Measurements from ENCODE around the gene ATG4D.

ATG4D gene

GRCh38 chr19:10552510-10553053, 8.9 kb downstream of the ATG4D start:
- TF ChIP-seq, protein P1, sequence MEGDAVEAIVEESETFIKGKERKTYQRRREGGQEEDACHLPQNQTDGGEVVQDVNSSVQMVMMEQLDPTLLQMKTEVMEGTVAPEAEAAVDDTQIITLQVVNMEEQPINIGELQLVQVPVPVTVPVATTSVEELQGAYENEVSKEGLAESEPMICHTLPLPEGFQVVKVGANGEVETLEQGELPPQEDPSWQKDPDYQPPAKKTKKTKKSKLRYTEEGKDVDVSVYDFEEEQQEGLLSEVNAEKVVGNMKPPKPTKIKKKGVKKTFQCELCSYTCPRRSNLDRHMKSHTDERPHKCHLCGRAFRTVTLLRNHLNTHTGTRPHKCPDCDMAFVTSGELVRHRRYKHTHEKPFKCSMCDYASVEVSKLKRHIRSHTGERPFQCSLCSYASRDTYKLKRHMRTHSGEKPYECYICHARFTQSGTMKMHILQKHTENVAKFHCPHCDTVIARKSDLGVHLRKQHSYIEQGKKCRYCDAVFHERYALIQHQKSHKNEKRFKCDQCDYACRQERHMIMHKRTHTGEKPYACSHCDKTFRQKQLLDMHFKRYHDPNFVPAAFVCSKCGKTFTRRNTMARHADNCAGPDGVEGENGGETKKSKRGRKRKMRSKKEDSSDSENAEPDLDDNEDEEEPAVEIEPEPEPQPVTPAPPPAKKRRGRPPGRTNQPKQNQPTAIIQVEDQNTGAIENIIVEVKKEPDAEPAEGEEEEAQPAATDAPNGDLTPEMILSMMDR (IDR thresholded peaks at IDR 0.05; ENCODE audit: control insufficient read depth, extremely low read depth, insufficient read depth) = no peak
- no peak overlapping the region for H3K4me3 ChIP-seq (ENCODE audit: low read depth, low read length)
- DNase-seq (ENCODE audit: low read depth) = no peak

- no peak overlapping the region for H3K4me3 ChIP-seq (ENCODE audit: low read depth, low read length)
- TF ChIP-seq, protein P1 (IDR thresholded peaks at IDR 0.05; ENCODE audit: control insufficient read depth, extremely low read depth, insufficient read depth) = no peak
- no peak for DNase-seq (ENCODE audit: low read depth)
These were observed 9.5 kb downstream of the ATG4D start for GRCh38 chr19:10553087-10553667.

GRCh38 chr19:10553943-10554381, 10.3 kb downstream of the ATG4D start:
- no peak for DNase-seq (ENCODE audit: low read depth)
- no peak overlapping the region for H3K4me3 ChIP-seq (ENCODE audit: low read depth, low read length)
- TF ChIP-seq, protein P1 (IDR thresholded peaks at IDR 0.05; ENCODE audit: control insufficient read depth, extremely low read depth, insufficient read depth) = no peak

- DNase-seq (ENCODE audit: low read depth) = no peak
- TF ChIP-seq, protein P1 (IDR thresholded peaks at IDR 0.05; ENCODE audit: control insufficient read depth, extremely low read depth, insufficient read depth) = no peak
- no peak overlapping the region for H3K4me3 ChIP-seq (ENCODE audit: low read depth, low read length)
These were observed 11.3 kb downstream of the ATG4D start for GRCh38 chr19:10554760-10555609.

DNA sequence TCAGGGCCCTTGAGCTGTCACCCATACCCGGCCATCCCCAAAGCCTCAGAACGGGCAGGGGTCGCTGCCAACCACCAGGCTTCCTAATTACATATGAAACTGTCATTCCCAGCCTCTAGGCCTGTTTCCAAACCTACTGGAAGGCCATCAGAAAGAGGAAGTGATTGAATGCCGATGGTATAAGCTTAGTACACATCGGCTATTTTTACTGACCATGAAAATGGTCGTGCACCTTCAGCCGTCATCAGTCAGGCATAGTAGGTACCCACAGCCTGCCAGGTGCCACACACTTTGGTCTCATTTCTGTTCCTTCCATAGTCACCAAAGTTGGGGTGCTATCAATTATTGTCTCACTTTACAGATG, 11.9 kb downstream of the ATG4D start:
- no peak for DNase-seq (ENCODE audit: low read depth)

GRCh38 chr19:10557603-10558197, 14.0 kb downstream of the ATG4D start:
- no peak for DNase-seq (ENCODE audit: low read depth)
- no peak overlapping the region for H3K4me3 ChIP-seq (ENCODE audit: low read depth, low read length)
- TF ChIP-seq, protein P1 (IDR thresholded peaks at IDR 0.05; ENCODE audit: control insufficient read depth, extremely low read depth, insufficient read depth) = no peak

More for the DNA sequence above, 11.9 kb downstream of the ATG4D start:
- TF ChIP-seq, protein P1 (IDR thresholded peaks at IDR 0.05; ENCODE audit: control insufficient read depth, extremely low read depth, insufficient read depth) = no peak
- no peak overlapping the region for H3K4me3 ChIP-seq (ENCODE audit: low read depth, low read length)

All from LNCaP clone FGC (cell line).